Stimulated activated effector memory CD8-positive, alpha-beta T cell treated with anti-CD3 and anti-CD28 coated beads, Interleukin-12 subunit alpha, Interleukin-12 subunit beta, amount 100 ng/mL, for 72 hours (primary cell): ENCODE results near the gene NLGN1.
"Not testable (repeated sequence)": the region's sequence is repeated elsewhere in the genome, so short reads cannot be mapped to it uniquely, and the experiment has no call there.

Source experiments
- ATAC-seq: fragments of 150-1000 bp; cut with Tn5 transposase; 2 replicates; pipeline ENCODE4 v1.10.0; 2021
- DNase-seq, 2 donors: peaks; one replicate each; pipeline ENCODE4 v3.0.0; 2021 to 2022; ENCODE audit warnings: low spot score in 2 of 2
- H3K27ac Mint-ChIP-seq: one replicate; pipeline ENCODE4 v1.8.0; 2022; ENCODE audit warnings: mild to moderate bottlenecking, mixed read lengths
- H3K36me3 Mint-ChIP-seq: one replicate; pipeline ENCODE4 v1.8.0; 2022; ENCODE audit warnings: mild to moderate bottlenecking, mixed read lengths
- H3K4me1 Mint-ChIP-seq: one replicate; pipeline ENCODE4 v1.8.0; 2022; ENCODE audit warnings: mixed read lengths
- H3K4me3 Mint-ChIP-seq: one replicate; pipeline ENCODE4 v1.8.0; 2022; ENCODE audit warnings: mild to moderate bottlenecking, mixed read lengths
- H3K9me3 Mint-ChIP-seq: one replicate; pipeline ENCODE4 v1.8.0; 2022; ENCODE audit warnings: mixed read lengths

Gene NLGN1

GRCh38 chr3:173397161-173398110 is at the start of gene NLGN1:
NLGN1 (plus strand) TSS chr3:173397744.
- DNase-seq (no peak), ATAC-seq (no peak)
- Mint-ChIP-seq H3K27ac (no peak within 1 kb of the TSS), H3K4me3 (peak within 1 kb of the TSS; percentile 58), H3K4me1 (peaks cover 12% of the 10 kb centered on the region), H3K36me3 (no peaks in the 10 kb centered on the region), H3K9me3 (no peaks in the 10 kb centered on the region)

DNA sequence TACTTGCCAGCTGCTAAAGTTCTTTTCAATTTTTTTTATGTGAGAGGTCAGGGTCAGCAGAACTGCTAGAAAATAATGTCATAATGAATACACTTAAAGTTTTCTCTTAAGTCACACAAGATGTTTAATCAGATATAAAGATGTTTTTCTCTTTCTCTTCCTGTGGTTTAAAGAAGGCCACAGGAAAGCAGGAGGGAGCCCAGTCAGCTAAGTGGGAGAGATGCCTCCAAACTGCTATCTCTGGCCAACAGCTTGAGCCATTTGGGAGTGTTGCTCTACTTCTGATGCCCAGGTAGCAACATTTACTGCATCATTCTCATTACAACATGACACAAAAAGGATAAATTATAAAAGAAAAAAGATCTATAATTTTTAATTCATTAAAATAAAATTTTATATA is 45.7 kb upstream of the NLGN1 start:
- H3K4me1 Mint-ChIP-seq = no peaks in the 10 kb centered on the region
- H3K4me3 Mint-ChIP-seq = no peak overlapping the region
- no peak overlapping the region for H3K27ac Mint-ChIP-seq
- ATAC-seq (no peak), DNase-seq (no peak)
- H3K36me3 Mint-ChIP-seq = no peaks in the 10 kb centered on the region
- peaks cover 16% of the 10 kb centered on the region for H3K9me3 Mint-ChIP-seq

DNA sequence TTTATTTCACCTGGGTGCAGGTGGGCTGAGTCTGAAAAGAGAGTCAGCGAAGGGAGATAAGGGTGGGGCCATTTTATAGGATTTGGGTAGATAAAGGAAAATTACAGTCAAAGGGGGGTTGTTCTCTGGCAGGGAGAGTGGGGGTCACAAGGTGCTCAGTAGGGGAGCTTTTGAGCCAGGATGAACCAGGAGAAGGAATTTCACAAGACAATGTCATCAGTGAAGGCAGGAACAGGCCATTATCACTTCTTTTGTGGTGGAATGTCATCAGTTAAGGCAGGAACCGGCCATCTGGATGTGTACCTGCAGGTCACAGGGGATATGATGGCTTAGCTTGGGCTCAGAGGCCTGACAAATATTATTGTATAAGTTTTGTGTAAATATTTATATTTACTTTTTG is 44.4 kb upstream of the NLGN1 start:
- not testable (repeated sequence) for H3K4me1 Mint-ChIP-seq, ATAC-seq, H3K36me3 Mint-ChIP-seq, H3K4me3 Mint-ChIP-seq, H3K27ac Mint-ChIP-seq, DNase-seq
- H3K9me3 Mint-ChIP-seq = peaks cover 16% of the 10 kb centered on the region

- Mint-ChIP-seq H3K4me3 (no peak overlapping the region), H3K27ac (no peak overlapping the region)
Measured at GRCh38 chr3:173354124-173354523, 43.4 kb upstream of the NLGN1 start.

GRCh38 chr3:173371848-173372487 is 25.6 kb upstream of the NLGN1 start:
- DNase-seq = no peak

More at GRCh38 chr3:173354124-173354523, 43.4 kb upstream of the NLGN1 start:
- no peaks in the 10 kb centered on the region for H3K36me3 Mint-ChIP-seq
- ATAC-seq (no peak), DNase-seq (no peak)
- H3K4me1 Mint-ChIP-seq = no peaks in the 10 kb centered on the region
- H3K9me3 Mint-ChIP-seq = peaks cover 11% of the 10 kb centered on the region

DNA sequence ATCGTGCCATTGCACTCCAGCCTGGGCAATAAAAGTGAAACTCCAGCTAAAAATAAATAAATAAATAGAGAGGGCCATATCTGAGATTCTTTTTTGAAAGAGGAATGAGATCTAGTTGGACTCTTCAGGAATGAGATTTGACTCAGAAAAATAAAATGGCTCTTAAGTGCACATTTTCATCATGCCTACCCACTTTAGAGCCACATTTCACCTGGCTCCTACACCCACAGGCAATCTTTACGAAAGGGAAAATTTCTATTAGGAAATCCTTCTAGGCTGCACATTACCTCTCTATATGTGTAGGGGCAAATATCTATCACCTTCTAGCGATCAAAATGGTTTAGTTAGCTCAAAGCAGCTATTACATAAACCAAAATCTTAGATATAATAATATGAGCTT is 16.9 kb upstream of the NLGN1 start:
- H3K4me3 Mint-ChIP-seq = no peak overlapping the region
- DNase-seq (no peak), ATAC-seq (no peak)

More at GRCh38 chr3:173371848-173372487, 25.6 kb upstream of the NLGN1 start:
- no peaks in the 10 kb centered on the region for H3K36me3 Mint-ChIP-seq
- no peak overlapping the region for H3K4me3 Mint-ChIP-seq
- H3K4me1 Mint-ChIP-seq = no peaks in the 10 kb centered on the region
- no peak overlapping the region for H3K27ac Mint-ChIP-seq
- no peak for ATAC-seq
- peaks cover 14% of the 10 kb centered on the region for H3K9me3 Mint-ChIP-seq

GRCh38 chr3:173381936-173382335 is 15.6 kb upstream of the NLGN1 start:
- H3K4me1 Mint-ChIP-seq = not testable (repeated sequence)

More for the DNA sequence above, 16.9 kb upstream of the NLGN1 start:
- Mint-ChIP-seq H3K36me3 (no peaks in the 10 kb centered on the region), H3K4me1 (no peaks in the 10 kb centered on the region), H3K9me3 (peaks cover 11% of the 10 kb centered on the region), H3K27ac (no peak overlapping the region)

DNA sequence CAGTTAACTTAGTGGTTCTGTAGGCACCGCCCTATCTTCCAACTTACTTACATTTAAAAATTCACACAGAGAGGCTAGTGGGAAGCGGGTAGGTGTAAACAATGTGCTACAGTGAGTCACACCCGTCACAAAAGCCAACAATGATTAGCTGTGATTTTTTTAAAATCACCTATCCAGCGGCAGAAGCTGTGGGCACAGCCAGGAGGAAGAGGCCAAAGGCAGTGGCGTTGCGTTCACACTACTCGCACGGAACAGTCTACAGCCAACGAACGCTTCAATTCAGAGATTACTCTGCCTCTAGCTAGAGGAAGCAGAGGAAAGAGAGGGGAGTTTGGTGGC is 2.5 kb upstream of the NLGN1 start:
- Mint-ChIP-seq H3K36me3 (no peaks in the 10 kb centered on the region), H3K4me3 (peak overlapping the region; percentile 58), H3K9me3 (peaks cover 4% of the 10 kb centered on the region), H3K27ac (no peak overlapping the region), H3K4me1 (peaks cover 12% of the 10 kb centered on the region)
- ATAC-seq (peak; percentile 53), DNase-seq (no peak)

More at GRCh38 chr3:173381936-173382335, 15.6 kb upstream of the NLGN1 start:
- H3K27ac Mint-ChIP-seq, H3K4me3 Mint-ChIP-seq, ATAC-seq, H3K36me3 Mint-ChIP-seq, DNase-seq: not testable (repeated sequence)
- H3K9me3 Mint-ChIP-seq = peaks cover 17% of the 10 kb centered on the region

- Mint-ChIP-seq H3K4me3 (peak overlapping the region; percentile 58), H3K4me1 (peaks cover 12% of the 10 kb centered on the region), H3K36me3 (no peaks in the 10 kb centered on the region), H3K9me3 (peaks cover 4% of the 10 kb centered on the region), H3K27ac (no peak overlapping the region)
- DNase-seq = peak in 1 of 2 donors; percentile 4
- peak; percentile 85 for ATAC-seq
Measured at GRCh38 chr3:173395412-173396181, 1.9 kb upstream of the NLGN1 start.

DNA sequence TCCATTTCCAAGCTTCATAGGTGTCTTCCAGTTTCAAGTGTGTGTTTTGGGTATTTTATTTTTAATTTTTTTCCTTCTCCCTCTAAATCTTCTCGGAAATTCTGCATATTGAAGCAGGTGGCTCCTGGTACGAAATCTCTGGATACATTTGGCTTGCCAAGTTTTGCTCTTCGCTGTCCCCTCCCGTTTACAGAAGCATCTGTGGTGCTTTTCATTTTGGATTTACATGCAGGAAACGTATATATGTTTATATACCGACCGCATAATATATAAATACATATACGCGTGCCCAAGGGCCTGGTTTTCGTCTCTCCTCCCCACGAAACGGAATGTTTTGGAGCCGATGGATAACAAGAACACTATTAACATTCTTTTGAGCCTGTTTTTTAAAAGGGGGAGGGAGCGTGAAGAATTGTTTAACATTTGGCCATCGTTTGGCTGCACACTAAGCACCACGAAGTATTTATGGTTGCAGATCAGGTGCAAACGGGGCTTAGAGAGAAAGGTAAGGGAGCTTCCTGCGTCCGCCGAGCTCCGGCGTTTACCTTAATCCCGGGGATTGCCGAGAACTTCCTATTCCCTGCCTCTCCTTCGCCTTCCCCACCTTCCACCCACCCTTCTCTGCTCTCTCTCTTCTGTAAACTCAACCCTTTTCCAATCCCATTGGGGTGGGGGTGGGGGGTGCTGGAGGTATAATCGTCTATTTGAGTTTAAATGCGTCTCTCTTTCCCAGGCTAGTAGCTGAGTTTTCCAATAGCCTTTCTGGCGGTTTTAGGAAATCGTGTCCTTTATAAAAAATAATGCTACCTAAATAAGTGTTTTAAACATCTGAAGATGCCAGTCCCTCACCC is 1.1 kb upstream of the NLGN1 start:
- Mint-ChIP-seq H3K4me1 (peaks cover 12% of the 10 kb centered on the region), H3K36me3 (no peaks in the 10 kb centered on the region), H3K27ac (no peak overlapping the region), H3K9me3 (no peaks in the 10 kb centered on the region), H3K4me3 (peak overlapping the region; percentile 58)
- ATAC-seq = no peak
- DNase-seq = no peak

GRCh38 chr3:173398111-173398479 is 551 bp downstream of the NLGN1 start:
- H3K36me3 Mint-ChIP-seq = no peaks in the 10 kb centered on the region
- H3K27ac Mint-ChIP-seq = no peak overlapping the region
- peaks cover 12% of the 10 kb centered on the region for H3K4me1 Mint-ChIP-seq
- no peaks in the 10 kb centered on the region for H3K9me3 Mint-ChIP-seq
- no peak overlapping the region for H3K4me3 Mint-ChIP-seq
- ATAC-seq (no peak), DNase-seq (no peak)

DNA sequence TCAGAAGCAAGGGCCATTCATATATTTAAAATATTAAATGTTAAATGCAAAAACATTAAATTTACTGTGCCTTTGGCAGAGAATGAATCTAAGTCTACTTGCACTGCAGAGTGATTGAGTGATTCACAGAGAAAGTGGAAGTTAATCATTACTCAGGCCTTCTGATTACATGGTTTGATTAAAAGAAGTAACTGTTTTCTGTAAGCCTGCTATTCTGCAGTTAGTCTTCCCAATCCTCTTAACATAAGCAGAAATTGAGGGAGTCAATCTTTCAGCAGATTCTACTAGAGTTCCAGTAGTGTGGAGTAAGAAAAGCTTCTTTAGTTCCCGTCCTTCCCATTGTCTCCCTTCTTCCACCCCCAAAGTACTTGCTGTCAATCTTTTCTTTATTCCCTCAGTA is 1.5 kb downstream of the NLGN1 start:
- Mint-ChIP-seq H3K4me3 (no peak overlapping the region), H3K36me3 (no peaks in the 10 kb centered on the region), H3K4me1 (peaks cover 12% of the 10 kb centered on the region), H3K27ac (no peak overlapping the region), H3K9me3 (no peaks in the 10 kb centered on the region)
- DNase-seq (no peak), ATAC-seq (no peak)

DNA sequence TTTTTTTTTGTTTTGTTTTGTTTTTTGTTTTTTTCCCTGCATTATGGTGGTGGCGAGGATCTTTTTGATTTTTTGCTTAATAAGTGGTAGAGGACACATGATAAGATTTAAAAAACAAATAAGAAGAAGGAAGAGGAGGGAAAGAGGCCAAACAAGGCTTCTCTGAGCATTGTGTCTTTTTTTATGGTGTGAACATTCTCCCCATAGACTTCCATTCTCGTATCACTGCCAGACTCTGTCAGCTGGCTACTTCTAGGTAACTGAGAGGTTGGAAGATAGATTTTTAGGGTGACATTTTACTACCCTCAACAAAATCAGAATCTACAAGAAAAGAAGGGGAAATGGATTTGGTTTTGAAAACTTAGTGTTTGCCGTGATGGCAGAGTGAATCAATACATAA is 3.8 kb downstream of the NLGN1 start:
- no peak overlapping the region for H3K4me3 Mint-ChIP-seq
- peaks cover 6% of the 10 kb centered on the region for H3K4me1 Mint-ChIP-seq
- no peaks in the 10 kb centered on the region for H3K36me3 Mint-ChIP-seq
- H3K27ac Mint-ChIP-seq = no peak overlapping the region
- DNase-seq (no peak), ATAC-seq (no peak)
- H3K9me3 Mint-ChIP-seq = no peaks in the 10 kb centered on the region

- Mint-ChIP-seq H3K36me3 (no peaks in the 10 kb centered on the region), H3K9me3 (no peaks in the 10 kb centered on the region), H3K4me3 (no peak overlapping the region)
Measured at GRCh38 chr3:173402656-173403055, 5.1 kb downstream of the NLGN1 start.

More at GRCh38 chr3:173402656-173403055, 5.1 kb downstream of the NLGN1 start:
- no peaks in the 10 kb centered on the region for H3K4me1 Mint-ChIP-seq
- ATAC-seq = no peak
- no peak overlapping the region for H3K27ac Mint-ChIP-seq
- no peak for DNase-seq
